Skeletal muscle cell (primary cell): ENCODE data around the gene OGA.

Experiments
- DNase-seq: peaks from one replicate; pipeline ENCODE4 v3.0.0-alpha.2; 2010; ENCODE audit warnings: low read depth
- H3K4me3 ChIP-seq: 2 replicates; pipeline ENCODE4 v1.5.1; 2011; ENCODE audit warnings: low read depth, mild to moderate bottlenecking, control low read depth, low read length, moderate library complexity

Gene OGA

DNA sequence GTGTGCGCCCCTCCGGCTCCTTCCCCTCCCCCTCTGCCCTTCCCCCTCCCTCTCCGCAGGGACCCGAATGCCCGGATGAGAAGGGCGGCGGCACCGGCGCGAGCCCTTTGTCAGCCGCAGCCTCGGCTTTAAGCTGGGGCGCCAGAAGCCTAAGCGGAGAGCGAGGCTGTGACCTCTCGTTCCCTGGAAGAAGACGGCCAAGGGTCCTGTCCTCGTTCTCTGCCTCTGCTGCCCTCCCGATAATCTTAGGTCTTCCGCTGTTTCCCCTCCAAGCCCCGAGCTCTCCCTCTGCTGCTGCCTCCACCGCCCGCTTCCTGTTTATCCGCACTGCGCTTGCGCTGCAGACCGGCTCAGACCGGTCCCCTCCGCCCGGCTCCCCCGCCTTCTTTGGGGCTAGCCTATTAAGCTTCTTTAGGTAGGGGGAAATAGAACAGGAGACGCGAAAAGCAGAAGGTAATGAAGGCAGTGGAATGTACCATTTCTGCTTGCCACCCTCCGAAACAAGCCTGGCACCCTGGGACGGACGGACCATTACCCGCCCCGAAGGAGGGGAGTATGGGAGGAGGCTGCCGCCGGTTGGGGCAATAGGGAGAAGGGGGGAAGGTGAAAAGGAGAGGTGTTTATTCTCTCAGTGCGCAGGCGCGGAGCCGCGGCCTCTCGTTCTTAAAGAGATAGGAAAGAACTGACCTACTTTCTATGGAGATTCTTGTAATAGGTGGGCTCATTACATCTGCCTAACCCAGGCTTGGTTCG is at the start of gene OGA:
Gene OGA, minus strand, starts transcription at position 326 of the 753 bp plus-strand sequence. CDS start 422 bp downstream, outside the sequence.
- peak; percentile 100 for DNase-seq
- H3K4me3 ChIP-seq = peak within 1 kb of the TSS; percentile 86

DNA sequence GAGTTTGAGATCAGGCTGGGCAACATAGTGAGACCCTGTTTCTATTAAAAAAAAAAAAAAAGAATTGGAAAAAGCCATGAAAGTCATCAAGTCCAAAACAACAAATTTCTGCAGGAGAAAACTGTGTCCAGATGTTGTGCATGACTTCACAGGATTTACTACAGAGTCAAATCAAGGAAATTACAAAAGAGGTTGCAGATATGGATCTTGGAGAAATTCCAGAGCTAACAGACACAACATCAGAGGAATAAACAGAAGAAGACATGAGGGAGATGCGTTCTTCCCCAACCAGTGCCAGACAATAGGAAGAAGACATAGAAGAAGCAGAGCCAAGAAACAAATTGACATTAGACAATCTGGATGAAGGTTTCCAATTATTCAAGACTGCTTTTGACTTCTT is 49.7 kb upstream of the OGA start:
- H3K4me3 ChIP-seq = no peak overlapping the region
- no peak for DNase-seq

DNA sequence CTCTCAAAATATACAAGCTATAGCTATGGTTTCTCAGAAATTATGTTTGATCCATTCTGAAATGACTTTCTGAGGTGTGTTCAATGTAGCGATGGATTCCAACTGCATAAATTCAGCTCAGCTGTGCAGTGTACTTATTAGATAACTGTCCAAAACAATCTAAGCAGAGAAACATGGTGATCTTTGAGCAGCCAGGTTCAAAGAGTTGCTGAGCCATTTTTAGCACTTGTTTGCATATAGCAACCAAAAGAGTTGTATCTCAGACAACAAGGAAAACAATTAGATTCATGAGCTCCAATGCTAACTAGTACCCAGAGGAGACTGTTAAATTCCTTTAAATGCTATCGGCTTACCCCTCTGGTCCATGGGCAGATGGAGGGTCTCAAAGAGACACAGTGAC is 41.3 kb upstream of the OGA start:
- H3K4me3 ChIP-seq = no peak overlapping the region
- DNase-seq = no peak

DNA sequence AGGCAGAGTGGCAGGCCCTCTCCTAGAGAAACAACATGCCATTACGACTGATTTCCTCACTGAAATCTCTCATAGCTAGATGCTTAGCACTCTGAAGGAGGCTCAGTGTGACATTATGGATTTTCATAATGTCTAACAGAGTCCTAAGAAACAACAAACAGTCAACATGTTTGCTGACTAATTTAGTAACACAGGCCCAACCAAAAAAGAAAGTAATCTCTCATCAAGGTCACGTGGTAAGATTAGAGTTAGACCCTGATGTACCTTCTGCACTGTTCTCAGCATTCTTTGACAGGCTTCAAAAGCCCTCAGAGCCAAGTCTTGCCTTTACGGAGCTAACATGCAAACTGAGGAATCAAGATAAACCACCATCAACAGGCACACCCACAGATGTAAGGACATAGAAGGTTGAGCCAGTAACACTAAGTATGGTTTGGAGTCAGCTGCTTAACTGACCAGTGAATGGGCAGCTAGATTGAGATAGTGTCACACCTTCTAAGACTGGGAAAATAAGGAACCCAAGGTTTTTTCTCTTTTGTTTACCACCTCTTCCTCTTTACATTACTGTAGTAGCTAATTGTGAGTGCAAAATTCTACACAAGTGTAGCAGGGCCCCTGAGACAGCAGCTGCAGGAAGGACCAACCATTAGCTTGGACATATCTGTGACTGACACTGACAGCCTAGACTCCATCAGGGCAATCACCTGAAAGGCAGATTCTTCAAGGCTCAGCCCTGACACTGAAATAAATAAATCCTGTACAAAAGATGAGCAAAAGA is 40.7 kb upstream of the OGA start:
- DNase-seq = no peak

DNA sequence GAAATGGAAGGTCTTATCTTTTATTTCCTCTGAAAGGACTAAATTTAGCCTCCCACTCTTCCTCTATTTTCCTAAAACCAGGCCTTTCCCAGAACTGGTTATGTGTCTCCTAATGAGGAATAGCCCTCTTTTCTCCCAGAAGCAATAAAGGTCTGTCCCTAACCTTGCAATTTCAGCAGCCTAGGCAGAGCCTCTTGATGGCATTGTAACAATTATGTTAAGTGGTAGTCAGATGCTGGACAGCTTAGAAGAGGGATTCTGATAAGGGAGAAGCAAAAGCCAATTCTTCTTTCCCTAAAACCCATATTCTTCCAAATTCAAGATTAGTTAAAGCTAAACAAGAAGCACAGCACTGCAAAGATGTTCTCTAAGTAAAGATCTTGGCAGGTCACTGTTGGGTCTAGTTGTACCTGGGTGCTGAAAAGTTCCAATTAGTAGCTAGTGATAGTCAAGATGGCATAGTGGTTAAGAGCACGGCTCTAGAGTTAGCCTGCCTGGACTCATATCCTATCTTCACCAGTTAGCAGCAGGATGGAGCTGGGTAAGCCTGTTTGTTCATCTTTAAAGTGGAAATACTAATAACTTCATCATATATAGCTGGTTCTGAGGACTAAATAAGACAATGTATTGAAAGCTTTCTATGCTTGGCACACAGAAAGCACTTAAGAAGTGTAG is 39.7 kb upstream of the OGA start:
- no peak overlapping the region for H3K4me3 ChIP-seq
- no peak for DNase-seq

More for the DNA sequence above, 40.7 kb upstream of the OGA start:
- H3K4me3 ChIP-seq = no peak overlapping the region

DNA sequence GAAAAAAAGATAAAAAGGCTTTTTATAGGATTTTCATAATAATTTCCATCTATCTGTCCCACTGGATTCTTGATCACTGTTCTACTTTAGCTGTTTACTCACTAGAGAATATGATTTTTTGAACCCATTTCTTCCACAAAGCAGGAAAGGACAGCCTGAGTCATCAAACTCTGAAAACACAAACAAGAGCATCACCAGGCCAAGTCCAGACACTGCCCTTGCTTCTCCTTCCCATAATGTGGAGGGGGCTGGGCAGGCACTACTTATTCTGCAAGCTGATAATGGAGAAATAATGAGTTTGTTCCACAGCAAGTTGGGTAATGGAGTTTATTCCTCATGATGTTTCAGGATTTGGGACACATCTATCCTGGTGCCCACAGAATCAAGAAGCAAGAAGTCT is 38.4 kb upstream of the OGA start:
- H3K4me3 ChIP-seq = no peak overlapping the region
- peak; percentile 25 for DNase-seq

DNA sequence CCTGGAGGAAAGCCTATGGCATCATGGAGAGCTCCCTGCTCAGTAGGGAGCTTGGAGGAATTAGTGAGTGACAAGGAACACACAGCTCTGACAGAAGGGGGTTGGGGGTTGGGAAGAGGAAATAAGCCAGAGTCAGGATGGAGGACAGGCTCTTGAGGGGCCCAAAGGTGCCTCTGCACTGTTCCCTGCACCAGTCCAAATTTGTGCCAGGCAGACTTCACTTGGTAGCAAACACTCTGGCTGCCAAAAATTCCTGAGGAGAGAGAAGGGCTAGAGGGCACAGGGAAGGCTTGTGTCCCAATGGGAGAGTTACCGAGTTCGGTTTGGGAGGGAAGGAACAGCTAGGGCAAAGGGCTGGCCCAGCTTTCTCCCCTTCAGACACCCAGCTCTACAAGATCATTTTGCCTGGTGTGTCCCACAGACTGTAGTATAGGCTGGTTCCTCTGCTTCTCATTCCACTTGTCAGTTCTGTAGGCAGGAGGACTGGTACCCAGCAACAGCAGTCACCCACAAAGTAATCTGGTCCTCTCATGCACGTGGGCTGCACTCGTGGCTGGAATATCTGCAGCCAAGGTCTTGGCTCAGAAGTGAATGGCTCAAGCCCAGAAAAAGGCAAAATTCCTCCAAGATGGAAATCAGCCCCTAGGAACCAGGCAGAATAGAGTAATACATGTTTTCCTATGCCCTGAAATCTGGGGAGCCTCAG is 33.3 kb upstream of the OGA start:
- H3K4me3 ChIP-seq = no peak overlapping the region
- DNase-seq = no peak

DNA sequence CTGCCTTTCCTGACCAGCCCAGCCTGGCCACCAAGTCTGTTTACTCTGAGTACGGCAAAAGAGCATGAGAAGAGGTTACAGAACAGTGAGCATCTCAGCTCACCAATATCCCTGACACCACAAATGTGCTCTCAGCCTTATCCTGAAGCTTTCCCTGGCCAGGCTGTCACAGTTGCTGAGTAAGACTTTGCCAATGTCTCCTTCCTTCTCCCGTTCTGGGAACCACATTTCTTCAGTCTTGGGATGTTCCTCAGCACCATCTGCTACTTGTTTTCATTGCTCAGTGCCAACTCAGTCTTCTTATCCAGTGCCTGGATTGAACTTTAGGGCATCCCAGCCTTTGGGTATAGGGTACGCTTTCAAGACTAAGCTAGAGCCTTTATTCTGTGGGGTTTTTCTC is 32.5 kb upstream of the OGA start:
- no peak overlapping the region for H3K4me3 ChIP-seq
- no peak for DNase-seq

DNA sequence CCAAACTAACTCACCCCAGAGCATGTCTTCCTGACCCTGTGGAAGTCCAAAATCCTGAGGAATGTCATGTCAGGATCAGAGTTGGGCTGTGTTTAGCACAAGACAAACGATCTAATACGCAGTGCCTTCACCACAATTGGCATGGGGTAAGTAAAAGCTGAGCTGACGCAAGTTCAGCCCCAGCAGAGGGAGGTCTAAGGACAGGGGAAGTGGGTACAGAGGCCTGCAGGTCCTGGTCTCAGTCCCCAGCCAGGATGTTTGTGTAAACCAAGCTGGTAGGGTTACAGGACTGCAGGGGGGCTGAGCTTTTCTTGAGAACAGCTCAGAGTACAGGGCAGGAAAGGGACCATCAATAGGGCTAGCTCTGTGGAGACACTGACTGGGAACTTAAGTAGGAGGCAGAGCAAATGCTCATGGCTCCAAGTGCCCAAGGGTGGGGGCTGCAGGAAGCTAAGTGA is 30.7 kb upstream of the OGA start:
- no peak overlapping the region for H3K4me3 ChIP-seq
- peak; percentile 13 for DNase-seq

DNA sequence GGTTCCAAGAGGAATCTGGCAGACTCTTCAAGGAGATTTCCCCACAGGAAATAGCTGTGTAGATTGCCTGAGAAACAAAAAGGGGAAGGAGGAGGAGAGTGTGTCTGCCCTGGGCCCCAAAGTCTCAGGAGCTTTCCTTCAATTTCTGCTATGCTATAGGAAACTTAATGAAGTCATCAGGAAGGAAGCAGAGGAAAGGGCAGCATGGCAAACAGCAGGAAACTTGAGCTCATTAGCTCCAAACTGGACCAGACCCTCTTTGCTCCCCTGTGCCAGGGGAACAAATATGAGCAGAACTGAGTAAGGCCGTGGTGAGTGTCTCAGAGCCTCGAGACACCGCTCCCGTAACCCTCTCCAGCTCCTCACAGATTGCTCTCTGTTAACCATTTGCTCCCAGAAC is 30.2 kb upstream of the OGA start:
- DNase-seq = peak; percentile 13

DNA sequence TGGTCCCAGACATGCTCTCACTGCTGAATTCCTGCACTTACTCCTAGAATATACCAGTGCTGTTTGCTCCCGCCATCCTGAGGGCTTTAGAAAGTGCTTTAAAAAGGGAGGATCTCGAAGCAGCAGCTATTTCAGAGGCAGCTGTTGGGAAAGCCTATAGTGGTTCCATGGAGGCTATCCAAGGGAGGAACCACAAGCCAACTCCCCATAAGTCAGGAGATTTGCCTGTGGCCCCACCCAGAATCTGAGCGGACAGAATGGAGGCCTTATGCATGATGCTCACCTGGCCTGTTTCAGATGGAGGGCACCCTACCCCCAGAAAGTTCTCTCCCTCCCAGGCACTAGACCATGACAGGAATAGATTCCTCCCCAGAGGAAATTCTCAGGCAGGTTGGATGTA is 27.6 kb upstream of the OGA start:
- H3K4me3 ChIP-seq = no peak overlapping the region
- DNase-seq = no peak

More for the DNA sequence above, 30.2 kb upstream of the OGA start:
- no peak overlapping the region for H3K4me3 ChIP-seq

DNA sequence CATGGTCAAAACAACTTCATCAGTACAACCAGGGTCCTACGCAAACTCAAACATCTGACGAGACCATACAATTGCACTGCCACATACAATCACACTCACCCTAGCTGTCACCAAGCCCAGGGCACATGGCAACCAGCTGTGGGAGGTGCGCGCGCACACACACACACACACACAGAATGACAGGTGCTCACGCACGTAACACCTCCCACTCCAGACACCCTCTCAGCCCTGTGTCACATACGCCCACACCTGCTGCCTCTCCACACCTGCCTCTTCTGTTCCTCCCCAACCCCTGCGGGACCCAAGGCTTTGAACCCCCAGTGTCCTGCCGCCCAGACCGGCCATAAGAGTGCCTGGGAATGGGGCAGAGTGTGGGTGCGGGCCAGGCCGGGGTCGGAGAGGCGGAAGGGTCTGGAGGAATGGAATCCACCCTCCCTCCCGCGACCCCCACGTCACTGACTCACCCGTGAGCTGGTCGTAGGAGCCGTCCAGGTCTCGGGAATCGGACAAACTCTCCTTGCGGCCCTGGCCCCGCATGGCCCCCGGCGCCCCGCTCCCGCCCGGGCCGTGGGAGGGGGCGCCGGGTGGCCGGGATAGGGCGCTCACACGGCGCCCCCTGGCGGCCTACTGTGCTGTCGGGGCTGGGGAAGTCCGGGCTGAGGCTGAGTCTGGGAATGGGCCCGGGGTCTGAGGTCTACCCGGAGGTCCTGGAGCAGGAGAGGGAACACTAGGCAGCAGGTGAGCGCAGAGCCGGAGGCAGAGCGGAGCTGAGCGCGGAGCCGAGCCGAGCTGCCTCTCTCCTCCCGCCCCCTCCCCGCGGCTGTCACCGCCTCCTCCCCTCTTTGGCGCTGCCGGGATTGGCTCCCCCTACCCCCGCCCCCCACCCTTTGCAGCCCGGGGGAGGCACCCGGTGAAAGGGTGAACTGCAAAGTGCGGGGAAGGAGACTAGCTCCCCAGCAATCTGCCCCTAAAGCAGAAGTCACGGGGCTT is 25.1 kb upstream of the OGA start, which contains the start of gene KCNIP2:
Gene KCNIP2, minus strand, starts transcription at position 769 of the 990 bp plus-strand sequence. Its CDS starts 232 bp downstream, at position 537.
- DNase-seq = no peak
- peak within 1 kb of the TSS; percentile 21 for H3K4me3 ChIP-seq

DNA sequence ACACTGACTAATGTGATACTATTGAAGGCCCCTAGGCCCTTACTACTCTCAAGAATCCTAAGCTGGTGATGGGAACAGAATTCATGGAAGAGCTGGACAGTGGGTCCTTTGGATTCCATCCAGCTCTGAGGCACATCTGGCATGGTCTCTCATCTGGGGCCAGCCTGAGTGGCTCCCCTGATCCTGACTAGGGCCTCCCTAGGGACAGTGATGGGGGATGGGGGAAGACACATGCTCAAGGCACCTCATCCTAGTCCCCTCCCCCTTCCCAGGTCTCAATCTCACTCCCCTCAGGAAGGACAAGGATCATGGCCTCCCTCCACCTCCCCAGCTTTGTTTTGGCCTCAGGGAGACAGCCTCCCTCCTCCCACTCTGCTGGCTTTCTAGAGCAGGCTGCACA is 23.6 kb upstream of the OGA start:
- H3K4me3 ChIP-seq = no peak overlapping the region
- no peak for DNase-seq

DNA sequence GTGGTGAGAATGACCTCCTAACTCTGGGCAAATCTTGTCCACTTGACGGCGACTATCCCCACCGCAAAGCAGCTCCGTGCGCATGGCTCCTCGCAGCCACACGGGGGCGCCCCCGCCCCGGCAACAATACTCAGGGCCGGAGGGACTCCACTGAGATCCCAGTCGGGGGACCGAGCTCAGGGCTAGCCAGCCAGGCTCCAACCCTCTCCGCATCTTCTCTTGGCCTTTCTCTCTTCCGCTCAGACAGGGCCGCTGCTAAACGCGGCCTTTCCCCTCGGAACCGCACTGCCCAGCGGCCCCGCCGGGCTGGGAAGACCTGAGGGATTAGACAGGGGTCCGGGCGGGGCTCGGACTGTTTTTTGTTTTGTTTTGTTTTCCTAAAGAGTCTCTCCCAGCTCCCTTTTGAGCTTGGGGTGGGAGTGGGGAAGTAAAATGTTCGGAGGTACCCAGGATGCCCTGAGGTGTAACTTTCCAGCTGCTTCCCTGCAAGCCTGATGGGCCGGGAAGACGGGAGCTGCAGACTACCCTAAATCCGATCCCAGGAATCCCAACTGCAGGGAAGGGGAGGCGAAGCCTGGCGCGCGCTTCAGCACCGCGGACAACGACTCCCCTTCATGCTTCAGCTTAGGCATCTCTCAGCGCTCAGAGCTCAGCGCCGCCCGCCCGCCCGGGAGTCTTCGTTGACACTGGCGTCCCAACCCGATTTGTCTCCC is 22.7 kb upstream of the OGA start:
- peak; percentile 45 for DNase-seq
- peak overlapping the region; percentile 39 for H3K4me3 ChIP-seq

DNA sequence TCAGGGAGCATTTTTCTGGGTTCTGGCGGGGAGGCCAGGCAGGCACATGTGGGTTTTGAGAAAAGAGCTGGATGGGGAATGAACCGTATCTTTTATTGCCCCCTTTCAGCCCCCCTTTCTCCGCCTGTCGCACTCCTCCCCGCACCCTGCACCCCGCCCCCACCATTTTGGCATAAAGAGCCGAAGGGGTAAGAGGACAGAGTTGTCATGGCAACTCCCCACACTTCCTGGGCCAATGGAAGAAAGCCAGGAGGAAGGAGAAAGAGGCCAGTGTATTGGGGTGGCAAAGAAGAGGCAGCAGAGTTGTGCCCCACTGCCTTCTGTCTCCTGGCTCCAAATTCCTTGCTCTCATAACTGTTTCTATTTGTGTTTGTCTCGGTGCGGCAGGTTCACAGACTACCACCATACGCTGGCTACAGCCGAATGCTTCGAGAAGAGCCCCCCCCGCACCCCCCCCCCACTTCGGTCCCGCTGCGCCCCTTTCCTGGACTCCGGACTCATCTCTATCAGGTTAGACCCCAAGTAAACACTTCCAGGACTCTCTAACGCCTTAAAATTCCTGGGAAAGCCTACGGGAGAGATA is 21.9 kb upstream of the OGA start:
- no peak for DNase-seq
- peak overlapping the region; percentile 38 for H3K4me3 ChIP-seq

DNA sequence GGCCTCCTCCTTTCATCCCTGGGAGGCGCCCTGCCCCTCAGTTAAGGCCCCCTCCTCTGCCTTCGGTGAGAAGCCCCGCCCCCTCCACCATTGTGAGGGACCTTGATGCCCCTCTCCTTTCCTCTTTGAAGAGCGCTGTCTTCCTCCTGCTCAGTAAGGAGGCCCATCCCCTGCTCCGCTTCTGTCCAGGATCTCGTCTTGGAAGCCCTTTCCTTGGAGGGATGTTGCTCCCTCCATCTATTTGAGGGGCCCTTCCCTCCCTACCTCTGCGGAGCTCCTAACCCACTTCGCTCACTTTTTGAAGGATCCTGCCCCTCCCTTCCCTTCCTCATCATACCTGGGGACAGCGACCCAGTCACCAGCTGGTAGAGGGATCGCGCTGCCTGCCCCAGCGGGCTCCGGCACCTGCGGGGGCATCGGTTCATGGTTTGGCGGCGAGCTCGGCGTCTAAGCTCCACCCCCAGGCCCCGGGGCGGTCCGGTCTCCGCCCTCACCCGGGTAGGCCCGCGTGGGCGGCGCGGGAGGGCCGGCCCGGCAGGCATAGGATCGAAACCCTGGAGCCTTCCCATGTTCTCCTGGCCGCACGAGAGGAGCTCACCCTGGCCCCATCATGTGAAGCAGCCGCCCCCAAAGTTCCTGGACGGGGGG is 21.3 kb upstream of the OGA start:
- H3K4me3 ChIP-seq = peak overlapping the region; percentile 38
- DNase-seq = no peak

DNA sequence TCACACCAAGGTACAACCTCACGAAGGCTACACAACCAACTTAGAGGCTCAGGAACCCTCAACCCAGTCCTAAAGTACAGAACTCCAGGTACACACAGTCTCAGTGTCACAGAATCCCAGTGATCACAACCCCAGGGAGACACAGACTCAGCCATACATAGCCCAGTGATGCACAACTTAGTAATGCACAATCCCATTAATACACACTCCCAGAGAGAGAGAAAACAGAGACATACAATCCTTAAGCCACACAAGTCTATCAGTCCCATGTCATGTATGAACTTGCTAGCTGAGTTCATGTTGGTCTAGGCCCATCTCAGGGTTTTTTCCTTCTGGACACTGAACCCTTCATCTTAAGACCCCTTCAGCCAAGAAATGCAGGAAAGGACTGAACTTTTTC is 20.8 kb upstream of the OGA start:
- no peak for DNase-seq
- no peak overlapping the region for H3K4me3 ChIP-seq
